RWPE1 (cell line): Measurements from ENCODE around the gene PRRT3.

ENCODE experiments used
- CTCF ChIA-PET: fragments of 350-600 bp; sonication (Branson Sonifier 250); formaldehyde crosslinking; extraction: SDS; loops from one replicate; lab custom pipeline; 2021; lab: Yijun Ruan, JAX
- POLR2A ChIA-PET: fragments of 400-600 bp; formaldehyde crosslinking; extraction: SDS; loops from one replicate; lab custom pipeline; 2020; ENCODE audit warnings: antibody characterized with exemption; ENCODE audit not compliant: low non-redundant PET; lab: Yijun Ruan, JAX
- DNase-seq: peaks from one replicate; pipeline ENCODE4 v3.0.0; 2012; ENCODE audit warnings: low spot score
- H3K27ac ChIP-seq: fragments of 450-650 bp; 2 replicates; pipeline ENCODE4 v1.5.1; 2017
- TF ChIP-seq, protein P1 (sequence below): fragments of 450-650 bp; conservative IDR thresholded peaks from 2 replicates; pipeline ENCODE4 v1.5.1; 2017; ENCODE audit warnings: low read depth, mild to moderate bottlenecking

Gene PRRT3

DNA sequence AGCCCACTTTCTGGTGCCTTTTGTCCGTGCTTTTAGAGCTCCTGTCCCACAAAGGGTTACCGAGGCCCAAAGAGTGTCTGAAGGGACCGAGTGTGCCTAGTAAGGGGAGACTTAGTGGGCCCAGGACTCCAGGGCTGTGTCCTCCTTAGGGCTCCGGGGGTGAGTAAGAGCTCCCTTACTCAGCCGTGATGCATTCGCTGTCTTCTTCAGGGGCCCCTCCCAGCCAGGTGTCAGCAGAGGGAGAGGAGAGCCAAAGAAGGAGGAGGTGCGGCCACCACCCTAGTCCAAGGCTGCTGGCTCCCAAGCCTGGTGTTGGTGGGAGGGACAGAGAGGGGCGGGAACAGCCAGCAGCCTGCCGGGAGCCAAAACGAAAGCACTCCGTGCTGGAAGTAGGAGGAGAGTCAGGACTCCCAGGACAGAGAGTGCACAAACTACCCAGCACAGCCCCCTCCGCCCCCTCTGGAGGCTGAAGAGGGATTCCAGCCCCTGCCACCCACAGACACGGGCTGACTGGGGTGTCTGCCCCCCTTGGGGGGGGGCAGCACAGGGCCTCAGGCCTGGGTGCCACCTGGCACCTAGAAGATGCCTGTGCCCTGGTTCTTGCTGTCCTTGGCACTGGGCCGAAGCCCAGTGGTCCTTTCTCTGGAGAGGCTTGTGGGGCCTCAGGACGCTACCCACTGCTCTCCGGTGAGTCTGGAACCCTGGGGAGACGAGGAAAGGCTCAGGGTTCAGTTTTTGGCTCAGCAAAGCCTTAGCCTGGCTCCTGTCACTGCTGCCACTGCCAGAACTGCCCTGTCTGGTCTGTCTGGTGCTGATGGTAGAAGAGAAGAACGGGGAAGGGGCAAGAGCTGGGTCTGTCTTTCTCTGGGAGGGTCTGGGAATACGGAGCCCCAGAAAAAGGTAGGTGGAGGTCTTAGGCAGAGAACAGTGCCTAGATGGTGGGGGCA is 35.2 kb downstream of the PRRT3 start, which contains the start of gene IL17RC:
Gene IL17RC (plus strand): TSS at position 365 of the 947 bp plus-strand sequence. CDS start 218 bp downstream, at position 583.
- H3K27ac ChIP-seq = peak within 1 kb of the TSS; percentile 91
- ChIA-PET CTCF (interaction anchor here (0.8 kb wide), 1 partner anchor 29 kb away, joined by 5 read pairs; no protein-coding TSS in a partner anchor), POLR2A (interaction anchor here (0.5 to 1.0 kb wide), 3 partner anchors 14 to 360 kb away, joined by 3 read pairs; partner anchors contain the start of gene IL17RE)
- TF ChIP-seq, protein P1, sequence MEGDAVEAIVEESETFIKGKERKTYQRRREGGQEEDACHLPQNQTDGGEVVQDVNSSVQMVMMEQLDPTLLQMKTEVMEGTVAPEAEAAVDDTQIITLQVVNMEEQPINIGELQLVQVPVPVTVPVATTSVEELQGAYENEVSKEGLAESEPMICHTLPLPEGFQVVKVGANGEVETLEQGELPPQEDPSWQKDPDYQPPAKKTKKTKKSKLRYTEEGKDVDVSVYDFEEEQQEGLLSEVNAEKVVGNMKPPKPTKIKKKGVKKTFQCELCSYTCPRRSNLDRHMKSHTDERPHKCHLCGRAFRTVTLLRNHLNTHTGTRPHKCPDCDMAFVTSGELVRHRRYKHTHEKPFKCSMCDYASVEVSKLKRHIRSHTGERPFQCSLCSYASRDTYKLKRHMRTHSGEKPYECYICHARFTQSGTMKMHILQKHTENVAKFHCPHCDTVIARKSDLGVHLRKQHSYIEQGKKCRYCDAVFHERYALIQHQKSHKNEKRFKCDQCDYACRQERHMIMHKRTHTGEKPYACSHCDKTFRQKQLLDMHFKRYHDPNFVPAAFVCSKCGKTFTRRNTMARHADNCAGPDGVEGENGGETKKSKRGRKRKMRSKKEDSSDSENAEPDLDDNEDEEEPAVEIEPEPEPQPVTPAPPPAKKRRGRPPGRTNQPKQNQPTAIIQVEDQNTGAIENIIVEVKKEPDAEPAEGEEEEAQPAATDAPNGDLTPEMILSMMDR = no peak
- peak; percentile 88 for DNase-seq

DNA sequence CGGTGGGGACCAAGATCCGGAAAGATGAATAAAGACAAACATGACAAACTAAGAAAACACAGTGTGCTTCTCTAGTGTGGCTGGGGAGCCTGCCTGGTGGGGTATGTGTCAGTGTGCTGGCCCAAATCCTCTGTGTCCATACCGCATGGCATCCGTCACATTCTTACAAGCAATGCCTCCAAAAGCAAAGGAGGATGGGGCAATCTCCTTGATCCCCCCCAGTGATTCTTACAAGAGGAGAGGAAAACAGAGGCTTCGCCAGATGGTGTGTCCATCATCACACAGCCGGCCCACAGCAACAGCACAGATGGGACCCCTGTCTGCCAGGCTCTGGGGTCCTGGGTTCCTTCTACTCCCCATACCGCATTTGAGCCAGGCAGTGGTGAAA is 35.9 kb downstream of the PRRT3 start:
- DNase-seq = no peak
- ChIA-PET POLR2A (interaction anchor here (0.7 to 1.0 kb wide), 2 partner anchors 14 to 360 kb away, joined by 3 read pairs; partner anchors contain the start of gene IL17RE), CTCF (interaction anchor here (0.8 kb wide), 1 partner anchor 30 kb away, joined by 5 read pairs; no protein-coding TSS in a partner anchor)
- TF ChIP-seq, protein P1 = no peak
- H3K27ac ChIP-seq = peak overlapping the region; percentile 91

DNA sequence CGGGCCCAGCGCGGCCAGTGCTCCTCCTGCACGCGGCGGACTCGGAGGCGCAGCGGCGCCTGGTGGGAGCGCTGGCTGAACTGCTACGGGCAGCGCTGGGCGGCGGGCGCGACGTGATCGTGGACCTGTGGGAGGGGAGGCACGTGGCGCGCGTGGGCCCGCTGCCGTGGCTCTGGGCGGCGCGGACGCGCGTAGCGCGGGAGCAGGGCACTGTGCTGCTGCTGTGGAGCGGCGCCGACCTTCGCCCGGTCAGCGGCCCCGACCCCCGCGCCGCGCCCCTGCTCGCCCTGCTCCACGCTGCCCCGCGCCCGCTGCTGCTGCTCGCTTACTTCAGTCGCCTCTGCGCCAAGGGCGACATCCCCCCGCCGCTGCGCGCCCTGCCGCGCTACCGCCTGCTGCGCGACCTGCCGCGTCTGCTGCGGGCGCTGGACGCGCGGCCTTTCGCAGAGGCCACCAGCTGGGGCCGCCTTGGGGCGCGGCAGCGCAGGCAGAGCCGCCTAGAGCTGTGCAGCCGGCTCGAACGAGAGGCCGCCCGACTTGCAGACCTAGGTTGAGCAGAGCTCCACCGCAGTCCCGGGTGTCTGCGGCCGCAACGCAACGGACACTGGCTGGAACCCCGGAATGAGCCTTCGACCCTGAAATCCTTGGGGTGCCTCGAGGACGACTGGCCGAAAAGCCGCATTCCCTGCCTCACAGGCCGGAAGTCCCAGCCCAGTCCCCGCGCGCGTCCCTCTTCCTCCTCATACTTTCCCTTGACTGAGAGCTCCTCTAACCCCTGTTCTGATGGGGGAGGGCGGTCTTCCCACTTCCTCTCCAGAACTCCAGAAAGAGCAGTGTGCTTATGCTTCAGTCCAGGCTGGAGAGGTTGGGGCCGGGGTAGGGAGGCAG is 36.7 kb downstream of the PRRT3 start:
- no peak for DNase-seq
- H3K27ac ChIP-seq = peak overlapping the region; percentile 91
- TF ChIP-seq, protein P1 = no peak
- ChIA-PET POLR2A (no interaction called here), CTCF (no interaction called here)

DNA sequence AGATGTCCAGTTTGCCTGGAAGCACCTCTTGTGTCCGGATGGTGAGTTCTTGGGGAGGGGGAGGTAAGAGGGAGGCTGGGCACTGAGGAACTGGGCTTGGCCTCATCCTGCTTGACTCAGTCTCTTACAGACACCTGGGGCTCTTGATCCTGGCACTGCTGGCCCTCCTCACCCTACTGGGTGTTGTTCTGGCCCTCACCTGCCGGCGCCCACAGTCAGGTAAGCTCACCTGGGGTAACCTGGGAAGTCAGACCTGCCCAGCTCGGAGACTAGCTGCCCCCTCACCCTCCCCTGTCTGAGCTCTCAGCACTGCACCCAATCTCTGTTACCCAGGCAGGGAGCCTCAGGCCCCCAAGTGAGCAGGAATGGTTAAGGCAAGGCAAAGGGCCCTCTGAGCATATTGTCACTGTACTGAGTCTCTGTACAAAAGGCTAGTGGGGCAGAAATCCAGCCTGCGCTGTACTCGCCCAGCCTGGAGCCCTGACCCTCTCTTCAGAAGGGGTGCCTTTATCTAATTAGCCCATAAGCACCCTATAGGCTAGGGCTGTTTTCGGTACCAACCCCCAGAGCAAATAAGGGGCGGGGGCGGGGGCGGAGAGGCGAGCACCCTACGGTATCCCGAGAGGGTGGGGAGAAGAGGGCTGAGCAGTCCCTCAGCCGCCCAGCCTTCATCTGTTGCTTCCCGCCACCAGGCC is 37.5 kb downstream of the PRRT3 start:
- CTCF ChIA-PET = interaction anchor here (1.1 kb wide), 1 partner anchor 18 kb away, joined by 5 read pairs; no protein-coding TSS in a partner anchor
- H3K27ac ChIP-seq = peak overlapping the region; percentile 91
- DNase-seq = no peak
- TF ChIP-seq, protein P1 = no peak
- POLR2A ChIA-PET = no interaction called here

DNA sequence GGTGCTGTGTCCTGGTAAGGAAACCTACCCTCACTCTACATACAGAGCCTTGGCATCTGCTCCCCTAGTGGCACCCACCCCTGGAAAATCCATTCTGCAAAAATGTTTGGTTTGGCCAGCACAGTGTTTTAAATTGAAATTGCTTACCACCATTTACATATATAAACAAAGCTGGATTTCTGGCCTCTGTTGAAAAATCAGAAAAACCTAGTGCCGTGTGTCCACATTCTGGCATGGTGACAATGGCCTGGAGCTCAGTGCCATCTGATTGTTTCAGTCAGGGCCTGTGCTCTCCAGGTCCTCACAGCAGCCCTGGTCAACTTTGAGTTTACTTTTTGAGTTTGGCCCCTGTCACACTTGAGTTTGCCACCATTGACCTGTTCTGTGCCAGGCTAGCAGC is 38.2 kb downstream of the PRRT3 start:
- no peak for DNase-seq
- ChIA-PET POLR2A (no interaction called here), CTCF (interaction anchor here (0.8 to 1.1 kb wide), 3 partner anchors 19 to 65 kb away, joined by 3 to 5 read pairs (median 3); no protein-coding TSS in a partner anchor)
- H3K27ac ChIP-seq = peak overlapping the region; percentile 91
- TF ChIP-seq, protein P1 = no peak
